ENCODE results near the gene OR2D2.
"Not testable (repeated sequence)": the region's sequence is repeated elsewhere in the genome, so short reads cannot be mapped to it uniquely, and the experiment has no call there.

The OR2D2 gene

GRCh38 chr11:6895010-6895409 lies 2.7 kb upstream of the OR2D2 start:
- no peak for DNase-seq

GRCh38 chr11:6894097-6894496 lies 1.8 kb upstream of the OR2D2 start:
- no peak overlapping the region for H2AFZ ChIP-seq (ENCODE audit: insufficient read depth, low read length, poor library complexity)

More at GRCh38 chr11:6895010-6895409, 2.7 kb upstream of the OR2D2 start:
- H2BK12ac ChIP-seq (ENCODE audit: low read length) = no peak overlapping the region
- H2AFZ ChIP-seq (ENCODE audit: insufficient read depth, low read length, poor library complexity) = no peak overlapping the region
- no peak overlapping the region for H3K4me2 ChIP-seq (ENCODE audit: low read length)
- H3K27ac ChIP-seq (ENCODE audit: low read depth, low read length) = no peak overlapping the region
- no peak overlapping the region for H2BK120ac ChIP-seq (ENCODE audit: insufficient read depth, low read length, poor library complexity)
- H2AK5ac ChIP-seq (ENCODE audit: low read length) = no peak overlapping the region
- H3K18ac ChIP-seq (ENCODE audit: low read length) = no peak overlapping the region
- no peaks in the 10 kb centered on the region for H3K9me3 ChIP-seq (ENCODE audit: insufficient read depth, low read depth, low read length)
- H3K9ac ChIP-seq (ENCODE audit: low read length) = no peak overlapping the region
- H3K4me1 ChIP-seq (ENCODE audit: control insufficient read depth in 1 of 2, insufficient read depth in 2 of 2, low read length in 2 of 2) = no peaks in the 10 kb centered on the region
- no peaks in the 10 kb centered on the region for H3K36me3 ChIP-seq (ENCODE audit: control insufficient read depth in 1 of 2, insufficient read depth in 2 of 2, low read length in 2 of 2)
- no peak overlapping the region for H2BK5ac ChIP-seq (ENCODE audit: low read depth, low read length, poor library complexity)
- H4K8ac ChIP-seq (ENCODE audit: low read depth, low read length) = no peak overlapping the region
- no peaks in the 10 kb centered on the region for H3K79me1 ChIP-seq (ENCODE audit: low read length)
- H3K27me3 ChIP-seq (ENCODE audit: insufficient read depth, low read length) = no peaks in the 10 kb centered on the region
- H3K4ac ChIP-seq (ENCODE audit: low read depth, low read length) = no peak overlapping the region
- H3K23ac ChIP-seq (ENCODE audit: low read length) = no peak overlapping the region
- H4K91ac ChIP-seq (ENCODE audit: low read depth, low read length) = no peak overlapping the region
- H3K4me3 ChIP-seq (ENCODE audit: low read depth, low read length) = no peak overlapping the region
- no peaks in the 10 kb centered on the region for H3K79me2 ChIP-seq (ENCODE audit: control insufficient read depth, insufficient read depth, low read length, poor library complexity)
- no peak overlapping the region for H3K14ac ChIP-seq (ENCODE audit: low read length)
- no peak overlapping the region for H4K12ac ChIP-seq (ENCODE audit: low read depth, low read length)

DNA sequence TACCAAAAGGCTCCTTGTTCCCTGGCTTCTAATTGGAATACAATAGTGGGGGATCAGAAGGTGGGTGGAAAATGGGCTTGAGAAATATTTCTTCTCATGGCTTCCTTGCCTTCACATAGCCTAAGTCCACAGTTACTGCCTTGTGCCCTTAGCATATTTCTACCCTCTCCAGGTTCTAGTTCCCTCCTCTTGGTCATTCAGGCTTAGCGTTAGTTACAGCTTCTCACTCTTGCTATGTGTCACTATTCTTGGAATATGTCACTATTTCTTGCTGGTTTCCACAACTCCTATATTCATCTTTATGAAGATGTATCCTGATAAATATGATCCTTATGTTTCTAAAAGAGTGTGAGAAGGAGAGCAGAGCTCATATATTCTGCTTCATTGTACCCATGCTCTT lies 2.5 kb downstream of the OR2D2 start:
- Histone ChIP-seq H3K9ac (ENCODE audit: low read length) (no peak overlapping the region), H3K9me3 (ENCODE audit: insufficient read depth, low read depth, low read length) (no peaks in the 10 kb centered on the region), H4K91ac (ENCODE audit: low read depth, low read length) (no peak overlapping the region), H2BK12ac (ENCODE audit: low read length) (no peak overlapping the region), H3K4me1 (ENCODE audit: control insufficient read depth in 1 of 2, insufficient read depth in 2 of 2, low read length in 2 of 2) (no peaks in the 10 kb centered on the region), H3K4ac (ENCODE audit: low read depth, low read length) (no peak overlapping the region), H2BK5ac (ENCODE audit: low read depth, low read length, poor library complexity) (no peak overlapping the region), H3K14ac (ENCODE audit: low read length) (no peak overlapping the region), H2AFZ (ENCODE audit: insufficient read depth, low read length, poor library complexity) (no peak overlapping the region), H2BK120ac (ENCODE audit: insufficient read depth, low read length, poor library complexity) (no peak overlapping the region), H4K8ac (ENCODE audit: low read depth, low read length) (no peak overlapping the region), H2AK5ac (ENCODE audit: low read length) (no peak overlapping the region), H3K4me3 (ENCODE audit: low read depth, low read length) (no peak overlapping the region), H3K79me1 (ENCODE audit: low read length) (no peaks in the 10 kb centered on the region), H3K4me2 (ENCODE audit: low read length) (no peak overlapping the region), H3K27ac (ENCODE audit: low read depth, low read length) (no peak overlapping the region), H3K36me3 (ENCODE audit: control insufficient read depth in 1 of 2, insufficient read depth in 2 of 2, low read length in 2 of 2) (no peaks in the 10 kb centered on the region), H3K79me2 (ENCODE audit: control insufficient read depth, insufficient read depth, low read length, poor library complexity) (no peaks in the 10 kb centered on the region), H3K23ac (ENCODE audit: low read length) (no peak overlapping the region), H4K12ac (ENCODE audit: low read depth, low read length) (no peak overlapping the region), H3K18ac (ENCODE audit: low read length) (no peak overlapping the region), H3K27me3 (ENCODE audit: insufficient read depth, low read length) (no peaks in the 10 kb centered on the region)
- no CpG with 5 or more reads among the region's 1 CpG for WGBS (ENCODE audit: extremely low coverage, insufficient coverage, insufficient read length)
- no peak for DNase-seq

More at GRCh38 chr11:6894097-6894496, 1.8 kb upstream of the OR2D2 start:
- no peak overlapping the region for H3K4me3 ChIP-seq (ENCODE audit: low read depth, low read length)
- no peaks in the 10 kb centered on the region for H3K27me3 ChIP-seq (ENCODE audit: insufficient read depth, low read length)
- no peak overlapping the region for H2BK12ac ChIP-seq (ENCODE audit: low read length)
- DNase-seq = no peak
- H3K27ac ChIP-seq (ENCODE audit: low read depth, low read length) = no peak overlapping the region
- no peak overlapping the region for H3K14ac ChIP-seq (ENCODE audit: low read length)
- H3K79me1 ChIP-seq (ENCODE audit: low read length) = no peaks in the 10 kb centered on the region
- H3K4ac ChIP-seq (ENCODE audit: low read depth, low read length) = no peak overlapping the region
- H3K36me3 ChIP-seq (ENCODE audit: control insufficient read depth in 1 of 2, insufficient read depth in 2 of 2, low read length in 2 of 2) = no peaks in the 10 kb centered on the region
- no peak overlapping the region for H3K18ac ChIP-seq (ENCODE audit: low read length)
- no peaks in the 10 kb centered on the region for H3K4me1 ChIP-seq (ENCODE audit: control insufficient read depth in 1 of 2, insufficient read depth in 2 of 2, low read length in 2 of 2)
- no peaks in the 10 kb centered on the region for H3K9me3 ChIP-seq (ENCODE audit: insufficient read depth, low read depth, low read length)
- H2BK120ac ChIP-seq (ENCODE audit: insufficient read depth, low read length, poor library complexity) = no peak overlapping the region
- no peaks in the 10 kb centered on the region for H3K79me2 ChIP-seq (ENCODE audit: control insufficient read depth, insufficient read depth, low read length, poor library complexity)
- no peak overlapping the region for H4K91ac ChIP-seq (ENCODE audit: low read depth, low read length)
- no peak overlapping the region for H4K8ac ChIP-seq (ENCODE audit: low read depth, low read length)
- H3K9ac ChIP-seq (ENCODE audit: low read length) = no peak overlapping the region
- H2BK5ac ChIP-seq (ENCODE audit: low read depth, low read length, poor library complexity) = no peak overlapping the region
- no peak overlapping the region for H2AK5ac ChIP-seq (ENCODE audit: low read length)
- no peak overlapping the region for H4K12ac ChIP-seq (ENCODE audit: low read depth, low read length)
- no peak overlapping the region for H3K23ac ChIP-seq (ENCODE audit: low read length)
- no peak overlapping the region for H3K4me2 ChIP-seq (ENCODE audit: low read length)

GRCh38 chr11:6888830-6889229 lies 3.5 kb downstream of the OR2D2 start:
- Histone ChIP-seq H2AFZ (ENCODE audit: insufficient read depth, low read length, poor library complexity) (no peak overlapping the region), H3K79me1 (ENCODE audit: low read length) (no peaks in the 10 kb centered on the region), H3K4me2 (ENCODE audit: low read length) (no peak overlapping the region), H3K9ac (ENCODE audit: low read length) (no peak overlapping the region), H3K27me3 (ENCODE audit: insufficient read depth, low read length) (no peaks in the 10 kb centered on the region), H2AK5ac (ENCODE audit: low read length) (no peak overlapping the region), H3K4me3 (ENCODE audit: low read depth, low read length) (no peak overlapping the region), H3K18ac (ENCODE audit: low read length) (no peak overlapping the region), H4K8ac (ENCODE audit: low read depth, low read length) (no peak overlapping the region), H3K27ac (ENCODE audit: low read depth, low read length) (no peak overlapping the region), H2BK120ac (ENCODE audit: insufficient read depth, low read length, poor library complexity) (no peak overlapping the region), H4K12ac (ENCODE audit: low read depth, low read length) (no peak overlapping the region), H4K91ac (ENCODE audit: low read depth, low read length) (no peak overlapping the region), H3K36me3 (ENCODE audit: control insufficient read depth in 1 of 2, insufficient read depth in 2 of 2, low read length in 2 of 2) (no peaks in the 10 kb centered on the region), H2BK5ac (ENCODE audit: low read depth, low read length, poor library complexity) (no peak overlapping the region), H2BK12ac (ENCODE audit: low read length) (no peak overlapping the region), H3K4me1 (ENCODE audit: control insufficient read depth in 1 of 2, insufficient read depth in 2 of 2, low read length in 2 of 2) (no peaks in the 10 kb centered on the region), H3K4ac (ENCODE audit: low read depth, low read length) (no peak overlapping the region), H3K9me3 (ENCODE audit: insufficient read depth, low read depth, low read length) (no peaks in the 10 kb centered on the region), H3K79me2 (ENCODE audit: control insufficient read depth, insufficient read depth, low read length, poor library complexity) (no peaks in the 10 kb centered on the region), H3K14ac (ENCODE audit: low read length) (no peak overlapping the region), H3K23ac (ENCODE audit: low read length) (no peak overlapping the region)
- WGBS (ENCODE audit: extremely low coverage, insufficient coverage, insufficient read length) = no CpG with 5 or more reads among the region's 4 CpGs
- DNase-seq = no peak

DNA sequence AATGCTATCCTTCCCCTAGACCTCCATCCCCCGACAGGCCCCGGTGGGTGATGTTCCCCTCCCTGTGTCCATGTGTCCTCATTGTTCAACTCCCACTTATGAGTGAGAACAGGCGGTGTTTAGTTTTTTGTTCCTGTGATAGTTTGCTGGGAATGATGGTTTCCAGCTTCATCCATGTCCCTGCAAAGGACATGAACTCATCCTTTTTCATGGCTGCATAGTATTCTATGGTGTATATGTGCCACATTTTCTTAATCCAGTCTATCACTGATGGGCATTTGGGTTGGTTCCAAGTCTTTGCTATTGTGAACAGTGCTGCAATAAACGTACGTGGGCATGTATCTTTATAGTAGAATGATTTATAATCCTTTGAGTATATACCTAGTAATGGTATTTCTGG lies 4.6 kb downstream of the OR2D2 start:
- H3K27me3 ChIP-seq (ENCODE audit: insufficient read depth, low read length); DNase-seq; H3K4me3 ChIP-seq (ENCODE audit: low read depth, low read length); H2AFZ ChIP-seq (ENCODE audit: insufficient read depth, low read length, poor library complexity); H4K91ac ChIP-seq (ENCODE audit: low read depth, low read length); H3K18ac ChIP-seq (ENCODE audit: low read length); H2BK12ac ChIP-seq (ENCODE audit: low read length); H3K14ac ChIP-seq (ENCODE audit: low read length); H2BK5ac ChIP-seq (ENCODE audit: low read depth, low read length, poor library complexity); H2AK5ac ChIP-seq (ENCODE audit: low read length); H3K9me3 ChIP-seq (ENCODE audit: insufficient read depth, low read depth, low read length); H3K23ac ChIP-seq (ENCODE audit: low read length); H3K4me1 ChIP-seq (ENCODE audit: control insufficient read depth in 1 of 2, insufficient read depth in 2 of 2, low read length in 2 of 2); H3K9ac ChIP-seq (ENCODE audit: low read length); H3K79me1 ChIP-seq (ENCODE audit: low read length); H3K4ac ChIP-seq (ENCODE audit: low read depth, low read length); H2BK120ac ChIP-seq (ENCODE audit: insufficient read depth, low read length, poor library complexity); H3K27ac ChIP-seq (ENCODE audit: low read depth, low read length); H4K12ac ChIP-seq (ENCODE audit: low read depth, low read length); H3K79me2 ChIP-seq (ENCODE audit: control insufficient read depth, insufficient read depth, low read length, poor library complexity); H3K4me2 ChIP-seq (ENCODE audit: low read length); H4K8ac ChIP-seq (ENCODE audit: low read depth, low read length); H3K36me3 ChIP-seq (ENCODE audit: control insufficient read depth in 1 of 2, insufficient read depth in 2 of 2, low read length in 2 of 2): not testable (repeated sequence)
- no CpG with 5 or more reads among the region's 5 CpGs for WGBS (ENCODE audit: extremely low coverage, insufficient coverage, insufficient read length)

Data from trophoblast cell (in vitro differentiated cells and primary cell).